GM19239 (cell line): ENCODE measurements around the gene TOP2A.
A peak's percentile ranks its signal among the peaks of the same experiment; 100 is the strongest.

ENCODE experiments used
- DNase-seq: peaks from one replicate; pipeline ENCODE4 v3.0.0; 2011; ENCODE audit warnings: low spot score; ENCODE audit not compliant: insufficient read length
- FAIRE-seq: peaks from 2 replicates; lab custom pipeline; 2011; peaks lifted over from hg19 to GRCh38; lab: Jason Lieb, UNC

TOP2A gene

GRCh38 chr17:40349895-40350688, 67.6 kb downstream of the TOP2A start:
- DNase-seq = no peak
- no peak for FAIRE-seq

GRCh38 chr17:40349477-40349894, 68.2 kb downstream of the TOP2A start:
- FAIRE-seq (no peak), DNase-seq (no peak)

- DNase-seq (no peak), FAIRE-seq (no peak)
Observed at GRCh38 chr17:40348562-40349476, 68.9 kb downstream of the TOP2A start.

GRCh38 chr17:40348136-40348504, 69.6 kb downstream of the TOP2A start:
- FAIRE-seq (no peak), DNase-seq (no peak)

GRCh38 chr17:40347319-40348135, 70.2 kb downstream of the TOP2A start:
- no peak for FAIRE-seq
- no peak for DNase-seq

GRCh38 chr17:40346765-40347158, 70.9 kb downstream of the TOP2A start:
- DNase-seq (no peak), FAIRE-seq (no peak)

- no peak for DNase-seq
- no peak for FAIRE-seq
Observed at GRCh38 chr17:40345994-40346764, 71.5 kb downstream of the TOP2A start.

- FAIRE-seq (no peak), DNase-seq (no peak)
Observed at GRCh38 chr17:40345161-40345993, 72.3 kb downstream of the TOP2A start.

- FAIRE-seq (no peak), DNase-seq (no peak)
Observed at GRCh38 chr17:40344421-40345160, 73.1 kb downstream of the TOP2A start.

GRCh38 chr17:40343219-40344119, 74.2 kb downstream of the TOP2A start:
- no peak for DNase-seq
- FAIRE-seq = no peak

- DNase-seq (no peak), FAIRE-seq (no peak)
Observed at GRCh38 chr17:40342504-40343218, 75.0 kb downstream of the TOP2A start.

GRCh38 chr17:40341808-40342503, 75.7 kb downstream of the TOP2A start:
- DNase-seq = no peak
- no peak for FAIRE-seq

GRCh38 chr17:40340880-40341807, 76.6 kb downstream of the TOP2A start:
- DNase-seq = peak; percentile 80
- peak; percentile 76 for FAIRE-seq

GRCh38 chr17:40340327-40340726, 77.4 kb downstream of the TOP2A start:
- DNase-seq (no peak), FAIRE-seq (no peak)
